Esophagus (tissue), 2 donors: ENCODE measurements around the gene SOBP. TPM values are rescaled to one million over a fixed set of nuclear protein-coding genes. Genes with fewer than 3 reads are reported as not detected.

ENCODE experiments used
- H3K27ac ChIP-seq, 2 donors: one replicate each; pipeline ENCODE4 v1.5.1; 2013; ENCODE audit warnings: low read depth in 2 of 2, mild to moderate bottlenecking in 2 of 2, inconsistent platforms in 1 of 2, low read length in 1 of 2, moderate library complexity in 1 of 2
- H3K27me3 ChIP-seq, 2 donors: one replicate each; pipeline ENCODE4 v1.6.1; 2013; ENCODE audit warnings: low read length in 2 of 2, control low read depth in 1 of 2, mild to moderate bottlenecking in 1 of 2; ENCODE audit not compliant: insufficient read depth in 2 of 2, control insufficient read depth in 1 of 2
- H3K36me3 ChIP-seq, 2 donors: one replicate each; pipeline ENCODE4 v1.6.1; 2013; ENCODE audit warnings: low read length in 1 of 2; ENCODE audit not compliant: control insufficient read depth in 2 of 2, insufficient read depth in 2 of 2
- H3K4me1 ChIP-seq, 2 donors: one replicate each; pipeline ENCODE4 v1.6.1; 2013; ENCODE audit warnings: low read length in 1 of 2; ENCODE audit not compliant: control insufficient read depth in 2 of 2, insufficient read depth in 2 of 2
- H3K4me3 ChIP-seq, 2 donors: one replicate each; pipeline ENCODE4 v1.5.1; 2013; ENCODE audit warnings: low read length in 2 of 2, mild to moderate bottlenecking in 2 of 2, low read depth in 1 of 2, moderate library complexity in 1 of 2
- H3K9me3 ChIP-seq, 2 donors: one replicate each; pipeline ENCODE4 v1.6.1; 2013; ENCODE audit warnings: mild to moderate bottlenecking in 2 of 2, low read depth in 1 of 2, low read length in 1 of 2, moderate library complexity in 1 of 2; ENCODE audit not compliant: control insufficient read depth in 2 of 2, insufficient read depth in 1 of 2
- WGBS, 2 donors: extraction: QIAGEN DNeasy Blood & Tissue Kit; methylation state at CpG; one replicate each; pipeline ENCODE4 v1.1.7; 2013; 5-methylcytosine and 5-hydroxymethylcytosine counted together
- polyA plus RNA-seq, 2 donors: library from polyadenylated mRNA; stranded (reverse); fragments of 200-250 nt; gene quantifications; one replicate each; pipeline ENCODE4 v1.2.3, GENCODE V29; 2013
- donor health status: healthy with polysubstance abuse.
- donor health status: Bipolar disorder and iron deficiency.

SOBP gene
- polyA plus RNA-seq, 2 donors = 0.59 to 0.84 TPM

- 21 to 27% methylated on average over 27 of the region's 27 CpGs for WGBS, 2 donors
- no peaks in the 10 kb centered on the region for H3K27me3 ChIP-seq
- peaks cover 0 to 2% of the 10 kb centered on the region in 2 donors for H3K4me1 ChIP-seq
- H3K27ac ChIP-seq = peak overlapping the region in 1 of 2 donors; percentile 34
- peak overlapping the region in 1 of 2 donors; percentile 69 for H3K4me3 ChIP-seq
- H3K9me3 ChIP-seq = no peaks in the 10 kb centered on the region
- no peaks in the 10 kb centered on the region for H3K36me3 ChIP-seq
Measured at GRCh38 chr6:107488174-107488874, 1.6 kb upstream of the SOBP start.

- WGBS, 2 donors = 1% methylated on average over 49 to 51 of the region's 51 CpGs
- H3K4me1 ChIP-seq = peaks cover 0 to 2% of the 10 kb centered on the region in 2 donors
- peak overlapping the region; percentile 53 to 69 for H3K4me3 ChIP-seq
- H3K36me3 ChIP-seq = no peaks in the 10 kb centered on the region
- H3K27me3 ChIP-seq = no peaks in the 10 kb centered on the region
- no peaks in the 10 kb centered on the region for H3K9me3 ChIP-seq
- H3K27ac ChIP-seq = peak overlapping the region; percentile 58 to 68
Measured at GRCh38 chr6:107488875-107489635, 862 bp upstream of the SOBP start.

- 1% methylated on average over 30 of the region's 30 CpGs for WGBS, 2 donors
- H3K9me3 ChIP-seq = no peaks in the 10 kb centered on the region
- H3K4me3 ChIP-seq = peak overlapping the region; percentile 53 to 69
- peak overlapping the region; percentile 54 to 68 for H3K27ac ChIP-seq
- no peaks in the 10 kb centered on the region for H3K36me3 ChIP-seq
- no peaks in the 10 kb centered on the region for H3K27me3 ChIP-seq
- peaks cover 0 to 2% of the 10 kb centered on the region in 2 donors for H3K4me1 ChIP-seq
Measured at GRCh38 chr6:107490566-107491137, 735 bp downstream of the SOBP start.

- Histone ChIP-seq H3K4me1 (peaks cover 0 to 2% of the 10 kb centered on the region in 2 donors), H3K9me3 (no peaks in the 10 kb centered on the region), H3K27me3 (no peaks in the 10 kb centered on the region), H3K36me3 (no peaks in the 10 kb centered on the region), H3K4me3 (peak overlapping the region; percentile 53 to 69), H3K27ac (peak overlapping the region in 1 of 2 donors; percentile 3)
- WGBS, 2 donors = 2% methylated on average over 25 to 38 of the region's 38 CpGs
Measured at GRCh38 chr6:107491138-107491609, 1.3 kb downstream of the SOBP start.

DNA sequence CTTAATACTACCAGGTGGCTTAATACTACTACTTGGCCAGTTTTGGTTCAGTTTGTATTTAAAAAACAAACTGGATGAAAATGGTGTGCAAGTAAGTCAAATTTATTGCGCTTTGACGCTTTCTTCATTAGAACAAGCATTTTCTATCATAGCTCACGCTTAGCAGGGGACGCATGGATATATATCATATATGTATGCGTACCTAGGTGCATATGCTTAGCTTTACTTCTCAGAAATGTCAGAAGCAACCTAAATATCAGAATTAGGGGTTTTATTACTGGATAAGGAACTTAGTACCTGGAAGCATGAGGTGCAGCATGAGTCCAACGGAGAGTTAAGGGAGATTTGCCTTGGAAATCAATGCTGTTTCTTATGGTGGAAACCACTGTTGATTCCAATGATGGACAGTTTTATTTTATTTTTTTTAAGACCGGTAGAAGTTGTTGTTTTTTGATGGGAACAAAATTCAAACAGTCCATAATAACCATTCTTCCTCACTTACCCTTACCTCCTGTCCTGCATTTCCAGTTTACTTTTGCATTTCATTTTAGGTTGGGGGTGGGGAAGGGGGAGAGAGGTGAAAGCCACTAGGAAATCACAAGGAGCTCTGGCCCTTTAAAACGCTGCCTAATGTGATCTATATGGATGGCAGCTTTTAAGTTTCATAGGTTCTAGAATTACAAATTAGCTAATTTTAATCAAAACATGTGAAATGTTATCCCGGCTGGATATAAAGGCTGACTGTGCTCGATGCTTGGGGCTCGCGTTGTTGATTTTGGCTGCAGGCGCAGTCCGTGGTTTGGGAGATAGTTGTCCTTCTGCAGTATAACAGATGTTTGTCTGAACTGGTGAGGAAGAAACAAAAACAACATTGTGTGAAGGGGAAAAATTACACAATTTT lies 2.1 kb downstream of the SOBP start:
- no peaks in the 10 kb centered on the region for H3K36me3 ChIP-seq
- WGBS, 2 donors = 64 to 65% methylated on average over 14 of the region's 14 CpGs
- no peaks in the 10 kb centered on the region for H3K27me3 ChIP-seq
- H3K9me3 ChIP-seq = no peaks in the 10 kb centered on the region
- no peak overlapping the region for H3K27ac ChIP-seq
- H3K4me3 ChIP-seq = peak overlapping the region in 1 of 2 donors; percentile 69
- H3K4me1 ChIP-seq = peaks cover 0 to 2% of the 10 kb centered on the region in 2 donors

- Histone ChIP-seq H3K27ac (peak overlapping the region; percentile 4 to 72), H3K4me1 (peaks cover 0 to 2% of the 10 kb centered on the region in 2 donors), H3K36me3 (no peaks in the 10 kb centered on the region), H3K9me3 (no peaks in the 10 kb centered on the region), H3K27me3 (no peaks in the 10 kb centered on the region), H3K4me3 (no peak overlapping the region)
- 53 to 66% methylated on average over 12 of the region's 12 CpGs for WGBS, 2 donors
Measured at GRCh38 chr6:107493158-107494057, 3.5 kb downstream of the SOBP start.

DNA sequence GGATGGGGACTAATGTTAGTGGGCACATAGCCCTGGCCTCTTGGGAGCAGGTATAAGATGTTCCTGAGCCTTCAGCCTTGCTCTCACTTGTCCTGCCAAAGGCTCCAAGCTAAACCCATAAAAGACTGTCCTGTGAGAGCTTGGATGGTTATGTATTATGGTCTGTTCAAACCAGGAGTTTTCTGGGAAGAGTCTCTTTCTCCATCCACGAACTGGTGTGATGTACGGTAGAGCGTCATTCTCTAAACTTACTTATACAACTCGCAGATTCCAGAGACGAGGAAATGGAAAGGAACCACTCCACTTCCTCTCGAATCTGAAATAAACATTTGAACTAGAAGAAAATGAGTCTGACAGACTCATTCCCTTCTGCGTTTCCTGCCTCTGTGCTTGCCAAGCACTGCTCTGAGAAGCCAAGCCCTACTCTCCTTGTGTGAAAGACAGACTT lies 5.3 kb downstream of the SOBP start:
- WGBS, 2 donors = 36 to 48% methylated on average over 7 of the region's 7 CpGs

GRCh38 chr6:107495971-107496370 lies 6.1 kb downstream of the SOBP start:
- Histone ChIP-seq H3K27me3 (no peaks in the 10 kb centered on the region), H3K27ac (no peak overlapping the region), H3K4me3 (no peak overlapping the region), H3K4me1 (no peaks in the 10 kb centered on the region), H3K36me3 (no peaks in the 10 kb centered on the region), H3K9me3 (no peaks in the 10 kb centered on the region)
- WGBS, 2 donors = 42 to 58% methylated on average over 2 of the region's 2 CpGs

More for the DNA sequence above, 5.3 kb downstream of the SOBP start:
- Histone ChIP-seq H3K4me3 (no peak overlapping the region), H3K4me1 (no peaks in the 10 kb centered on the region), H3K36me3 (no peaks in the 10 kb centered on the region), H3K9me3 (no peaks in the 10 kb centered on the region), H3K27ac (peak overlapping the region; percentile 55 to 75), H3K27me3 (no peaks in the 10 kb centered on the region)
